ES-I3 (cell line): Measurements from ENCODE around the gene MYADML2.

Experiments
- H3K36me3 ChIP-seq: 2 replicates; pipeline ENCODE4 v1.6.1; 2013; ENCODE audit warnings: mild to moderate bottlenecking, low read length, control low read depth, moderate library complexity; ENCODE audit not compliant: insufficient read depth
- H3K4me1 ChIP-seq: 2 replicates; pipeline ENCODE4 v1.6.1; 2013; ENCODE audit warnings: mild to moderate bottlenecking, control low read depth, low read length; ENCODE audit not compliant: insufficient read depth
- H3K9ac ChIP-seq: 2 replicates; pipeline ENCODE4 v1.6.1; 2013; ENCODE audit warnings: low read depth, mild to moderate bottlenecking, low read length, moderate library complexity
- H3K9me3 ChIP-seq: 2 replicates; pipeline ENCODE4 v1.6.1; 2013; ENCODE audit warnings: mild to moderate bottlenecking, low read length, moderate library complexity; ENCODE audit not compliant: control insufficient read depth, insufficient read depth

The MYADML2 gene

DNA sequence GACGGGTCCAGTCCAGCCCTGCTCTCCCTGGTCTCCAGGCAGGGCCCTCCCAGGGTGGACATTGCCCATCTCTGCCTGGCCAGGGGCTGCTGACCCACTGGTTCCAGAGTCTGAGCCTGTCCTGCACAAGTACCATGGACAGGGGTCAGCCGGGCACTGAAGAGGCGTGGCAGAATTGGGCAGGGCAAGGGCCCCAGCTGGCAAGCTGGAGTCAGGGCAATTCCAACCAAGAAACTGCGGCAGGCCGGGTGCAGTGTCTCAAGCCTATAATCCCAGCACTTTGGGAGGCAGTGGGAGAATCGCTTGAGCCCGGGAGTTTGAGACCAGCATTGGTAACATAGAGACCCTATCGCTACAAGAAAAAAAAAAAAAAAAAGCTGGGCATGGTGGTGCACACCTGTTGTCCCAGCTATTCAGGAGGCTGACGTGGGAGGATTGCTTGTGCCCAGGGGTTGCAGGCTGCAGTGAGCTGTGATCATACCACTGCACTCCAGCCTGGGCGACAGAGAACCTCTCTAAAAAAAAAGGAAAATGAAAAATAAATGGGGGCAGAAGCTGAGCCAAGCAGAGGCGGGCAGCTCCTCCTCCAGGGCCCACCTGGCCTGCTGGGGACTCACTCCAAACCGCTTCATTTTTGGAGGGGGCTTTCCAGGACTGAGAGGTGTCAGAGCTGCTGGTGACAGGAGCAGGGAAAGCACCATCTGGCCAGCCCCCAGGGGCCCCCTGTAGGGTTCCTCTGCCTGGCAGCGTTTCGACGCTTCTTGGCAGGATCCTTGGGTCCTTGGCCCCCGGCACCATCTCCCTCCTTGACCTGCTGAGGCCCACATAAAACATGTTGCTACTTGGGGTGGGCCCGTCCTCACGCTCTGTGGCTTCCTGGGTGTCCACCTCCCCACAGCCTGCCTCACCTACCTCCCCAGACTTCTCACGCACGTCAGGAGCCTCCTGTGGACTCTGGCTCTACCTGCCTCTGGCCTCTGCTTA lies 16.6 kb downstream of the MYADML2 start:
- no peaks in the 10 kb centered on the region for H3K36me3 ChIP-seq
- H3K4me1 ChIP-seq: peaks cover 4% of the 10 kb centered on the region; the same call in 1 of the 2 replicates
- H3K9ac ChIP-seq: no peak overlapping the region
- no peaks in the 10 kb centered on the region for H3K9me3 ChIP-seq

DNA sequence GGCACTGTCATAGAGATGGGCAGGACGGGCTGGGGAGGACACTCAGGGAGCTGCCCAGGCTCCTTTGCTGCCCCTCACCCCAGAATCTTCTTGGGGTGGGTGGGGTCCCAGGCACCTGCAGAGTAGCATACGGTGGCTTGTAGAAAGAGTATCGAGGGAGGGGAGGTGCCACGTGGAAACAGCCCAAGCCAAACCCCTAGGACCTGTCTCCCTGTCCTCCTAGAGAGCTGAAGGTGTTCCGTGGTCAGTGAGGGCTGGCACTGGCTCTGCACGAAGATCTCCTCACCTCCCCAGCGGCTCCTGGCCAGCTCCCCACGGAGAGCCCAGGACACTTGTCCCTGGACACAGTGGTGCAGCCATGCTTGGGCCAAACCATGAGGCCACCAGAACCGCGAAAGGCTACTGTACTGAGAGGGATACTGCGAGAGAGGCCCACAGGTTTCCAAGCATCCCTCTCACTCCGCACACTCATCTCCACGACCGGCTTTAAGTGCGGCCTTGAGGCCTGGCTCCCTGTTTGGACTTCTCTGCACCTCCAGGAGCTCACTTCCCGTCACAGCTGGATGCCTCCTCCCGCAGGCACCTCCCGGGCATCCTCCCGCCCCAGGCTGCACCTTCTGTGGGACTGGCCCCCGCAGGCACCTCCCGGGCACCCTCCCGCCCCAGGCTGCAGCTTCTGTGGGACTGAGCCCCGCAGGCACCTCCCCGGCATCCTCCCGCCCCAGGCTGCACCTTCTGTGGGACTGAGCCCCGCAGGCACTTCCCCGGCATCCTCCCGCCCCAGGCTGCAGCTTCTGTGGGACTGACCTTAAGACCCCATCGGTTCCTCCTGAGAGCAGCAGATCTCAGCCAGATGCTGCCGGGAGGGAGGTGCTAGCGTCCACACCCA lies 17.5 kb downstream of the MYADML2 start:
- no peaks in the 10 kb centered on the region for H3K36me3 ChIP-seq
- H3K9ac ChIP-seq: no peak overlapping the region
- no peaks in the 10 kb centered on the region for H3K9me3 ChIP-seq
- peaks cover 13% of the 10 kb centered on the region; the same call in 1 of the 2 replicates for H3K4me1 ChIP-seq

DNA sequence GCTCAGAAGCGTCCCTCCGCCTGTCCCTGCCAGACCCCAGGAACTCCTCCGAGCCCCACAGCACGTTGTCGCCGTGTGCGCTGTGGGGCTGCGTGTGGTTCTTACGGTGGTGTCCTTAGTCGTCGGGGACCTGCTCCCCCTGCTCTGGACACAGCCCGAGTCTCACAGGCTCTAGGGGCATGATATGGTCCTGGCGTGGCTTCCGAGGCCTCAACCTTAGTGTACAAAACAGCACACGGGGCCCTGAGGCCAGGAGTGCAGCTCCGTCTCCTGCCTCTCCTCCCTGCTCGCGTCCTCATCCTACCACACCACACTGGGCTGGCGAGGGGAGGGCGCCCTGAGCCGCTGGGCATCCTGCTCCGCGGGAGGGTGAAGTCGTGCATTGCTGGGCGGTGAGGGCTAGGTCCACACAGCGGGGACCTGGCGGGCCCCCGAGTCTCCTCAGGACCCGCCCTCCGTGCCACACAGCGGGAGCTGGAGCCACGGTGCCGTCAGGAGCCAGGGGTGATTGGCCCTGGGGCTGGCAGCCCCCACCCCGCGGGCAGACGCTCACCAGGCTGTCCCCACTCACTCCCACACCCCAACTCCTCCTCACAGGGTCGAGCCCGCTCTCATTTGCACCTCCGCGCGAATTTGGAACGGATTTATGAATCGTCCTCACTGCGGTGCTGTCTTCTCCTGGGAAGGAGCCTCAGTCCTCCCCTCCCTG lies 18.3 kb downstream of the MYADML2 start:
- peak overlapping the region; percentile 78 for H3K9ac ChIP-seq
- no peaks in the 10 kb centered on the region for H3K36me3 ChIP-seq
- H3K9me3 ChIP-seq: no peaks in the 10 kb centered on the region
- H3K4me1 ChIP-seq: peaks cover 21% of the 10 kb centered on the region; the same call in 1 of the 2 replicates

DNA sequence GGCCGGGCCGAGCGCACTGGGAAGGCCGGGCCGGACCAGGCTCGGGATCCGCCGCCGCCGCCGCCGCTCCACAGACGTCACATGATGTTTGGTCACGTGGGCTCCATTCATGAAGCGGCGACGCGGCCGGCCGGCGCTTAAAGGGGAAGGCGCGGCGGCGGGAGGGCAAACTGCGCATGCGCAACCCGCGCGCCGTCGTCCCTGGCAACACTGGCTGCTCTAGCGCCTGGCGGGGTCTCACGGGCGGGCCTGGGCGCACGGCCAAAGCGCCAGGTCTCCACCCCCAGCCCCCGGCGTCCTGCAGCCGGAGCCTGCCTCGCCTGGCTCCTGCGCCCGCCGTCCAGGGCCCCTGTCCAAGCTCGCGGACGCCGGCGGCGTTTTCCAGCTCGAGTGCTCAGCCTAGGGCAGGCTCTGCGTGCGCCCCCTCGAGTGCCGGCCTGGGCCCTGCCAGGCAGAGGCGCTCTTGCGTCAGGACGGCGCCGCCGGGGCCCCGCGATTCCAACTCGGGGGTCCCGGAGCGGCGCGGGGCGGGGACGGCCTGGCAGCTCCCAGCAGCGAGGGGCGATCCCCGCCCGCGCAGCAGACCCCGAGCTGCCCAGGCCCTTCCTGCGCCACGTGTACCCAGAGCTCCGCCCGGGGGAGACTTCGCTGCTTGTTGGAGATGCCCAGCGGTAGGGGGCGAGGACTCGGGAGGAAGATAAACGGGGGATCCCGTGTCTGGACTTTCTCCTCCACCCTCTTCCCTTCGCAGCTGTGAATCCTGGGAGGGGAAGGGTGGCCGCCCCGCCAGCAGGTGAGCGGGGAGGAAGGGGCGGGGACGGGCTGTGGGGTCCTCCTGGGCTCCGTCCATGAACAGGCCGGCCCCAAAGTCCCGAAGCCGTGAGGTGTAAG lies 19.1 kb downstream of the MYADML2 start, which contains the start of gene MAFG:
Gene MAFG, minus strand, starts transcription at position 83 of the 891 bp plus-strand sequence. CDS start 4,550 bp downstream, outside the sequence.
- peak within 1 kb of the TSS; percentile 78 for H3K9ac ChIP-seq
- H3K36me3 ChIP-seq: no peaks in the 10 kb centered on the region
- H3K9me3 ChIP-seq: no peaks in the 10 kb centered on the region
- peaks cover 24% of the 10 kb centered on the region; the same call in 1 of the 2 replicates for H3K4me1 ChIP-seq

DNA sequence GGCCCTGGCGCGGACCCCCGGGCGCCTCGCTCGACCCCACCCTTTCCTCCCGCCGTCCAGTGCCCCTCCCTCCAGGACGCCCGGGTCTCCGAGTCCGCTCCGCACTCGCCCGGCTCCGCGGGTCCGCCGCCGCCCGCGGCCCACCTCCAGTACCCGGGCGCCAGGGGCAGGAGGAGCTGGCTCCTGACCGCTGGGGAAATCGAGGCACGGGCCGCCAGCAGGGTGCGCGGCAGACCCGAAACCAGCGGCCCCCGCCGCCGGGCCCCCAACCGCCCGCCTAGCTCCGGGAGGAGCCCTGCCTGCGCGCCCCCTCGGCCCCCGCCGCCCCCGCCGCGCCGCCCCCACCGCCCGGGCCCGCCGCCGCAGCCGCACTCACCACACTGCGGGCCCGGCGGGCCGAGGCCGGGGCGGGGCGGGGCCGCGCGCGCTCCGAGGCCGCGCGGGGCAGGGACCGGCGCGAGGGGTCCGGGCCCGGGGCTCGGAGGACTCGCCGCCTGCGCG lies 19.8 kb downstream of the MYADML2 start:
- H3K9ac ChIP-seq: peak overlapping the region; percentile 78
- H3K36me3 ChIP-seq: no peaks in the 10 kb centered on the region
- no peaks in the 10 kb centered on the region for H3K9me3 ChIP-seq
- H3K4me1 ChIP-seq: peaks cover 28% of the 10 kb centered on the region; the same call in 1 of the 2 replicates

DNA sequence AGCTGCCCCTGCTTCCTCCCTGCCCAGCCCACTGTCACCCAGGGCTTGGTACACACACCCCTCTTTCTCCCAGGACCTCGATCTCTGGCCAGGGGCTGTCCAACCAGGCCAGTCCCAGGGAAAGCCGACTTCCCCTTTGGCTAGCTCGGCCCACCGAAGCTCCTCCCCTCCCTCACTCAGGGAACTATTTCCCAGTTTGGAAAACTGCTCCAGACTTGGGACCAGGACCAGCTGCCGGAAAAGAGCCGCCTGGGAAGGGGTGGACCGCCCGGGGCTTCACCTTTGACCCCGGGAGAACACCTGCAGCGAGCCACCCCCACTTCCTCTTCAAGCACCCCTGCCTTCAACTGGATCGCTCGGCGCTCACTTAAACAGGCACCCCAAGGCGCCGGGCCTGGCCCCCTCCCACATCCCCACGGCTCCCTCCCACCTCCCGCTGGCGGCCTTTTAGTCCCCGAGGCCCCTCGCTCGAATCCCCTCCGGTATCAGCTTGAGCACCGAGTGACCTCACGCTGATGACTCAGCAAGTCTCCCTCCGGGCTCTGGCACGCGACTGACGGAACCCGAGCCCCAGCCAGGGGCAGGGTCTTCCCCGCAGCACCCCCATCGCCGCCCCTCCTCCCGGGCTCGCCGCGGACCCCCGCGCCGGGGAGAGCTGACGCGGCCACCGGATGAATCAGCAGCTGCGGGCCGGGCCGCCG lies 20.4 kb downstream of the MYADML2 start:
- peak overlapping the region; percentile 66 for H3K9ac ChIP-seq
- no peaks in the 10 kb centered on the region for H3K36me3 ChIP-seq
- H3K9me3 ChIP-seq: no peaks in the 10 kb centered on the region
- H3K4me1 ChIP-seq: peaks cover 28% of the 10 kb centered on the region; the same call in 1 of the 2 replicates

DNA sequence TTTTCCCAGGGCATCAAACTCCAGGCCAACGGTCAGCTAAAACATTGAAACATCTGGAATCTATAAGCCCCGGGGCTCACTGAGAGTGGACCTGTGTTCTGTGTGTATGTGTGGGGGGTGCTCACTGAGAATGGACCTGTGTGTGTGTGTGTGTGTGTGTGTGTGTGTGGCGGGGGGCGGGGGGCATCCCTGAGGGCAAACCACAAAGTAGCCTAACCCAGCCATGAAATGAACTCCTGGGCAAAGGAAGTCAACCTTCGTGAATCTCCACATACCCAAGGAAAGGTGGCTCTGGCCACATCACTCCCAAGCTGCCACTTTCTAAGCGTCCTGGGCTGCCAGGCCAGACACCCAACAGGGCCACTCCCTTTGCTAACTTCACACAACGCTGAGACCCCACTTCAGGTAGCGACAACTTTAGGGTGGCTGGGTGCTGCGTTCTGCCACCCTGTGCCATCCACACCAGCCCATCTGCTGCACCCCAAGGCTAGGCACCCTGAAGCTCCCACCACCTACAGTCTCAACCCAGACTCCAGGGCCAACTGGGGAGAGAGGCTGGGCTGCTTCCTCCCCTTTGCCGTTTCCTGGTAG lies 21.1 kb downstream of the MYADML2 start:
- Histone ChIP-seq H3K4me1 (peaks cover 28% of the 10 kb centered on the region; the same call in 1 of the 2 replicates), H3K9me3 (no peaks in the 10 kb centered on the region), H3K9ac (peak overlapping the region; percentile 66), H3K36me3 (no peaks in the 10 kb centered on the region)

DNA sequence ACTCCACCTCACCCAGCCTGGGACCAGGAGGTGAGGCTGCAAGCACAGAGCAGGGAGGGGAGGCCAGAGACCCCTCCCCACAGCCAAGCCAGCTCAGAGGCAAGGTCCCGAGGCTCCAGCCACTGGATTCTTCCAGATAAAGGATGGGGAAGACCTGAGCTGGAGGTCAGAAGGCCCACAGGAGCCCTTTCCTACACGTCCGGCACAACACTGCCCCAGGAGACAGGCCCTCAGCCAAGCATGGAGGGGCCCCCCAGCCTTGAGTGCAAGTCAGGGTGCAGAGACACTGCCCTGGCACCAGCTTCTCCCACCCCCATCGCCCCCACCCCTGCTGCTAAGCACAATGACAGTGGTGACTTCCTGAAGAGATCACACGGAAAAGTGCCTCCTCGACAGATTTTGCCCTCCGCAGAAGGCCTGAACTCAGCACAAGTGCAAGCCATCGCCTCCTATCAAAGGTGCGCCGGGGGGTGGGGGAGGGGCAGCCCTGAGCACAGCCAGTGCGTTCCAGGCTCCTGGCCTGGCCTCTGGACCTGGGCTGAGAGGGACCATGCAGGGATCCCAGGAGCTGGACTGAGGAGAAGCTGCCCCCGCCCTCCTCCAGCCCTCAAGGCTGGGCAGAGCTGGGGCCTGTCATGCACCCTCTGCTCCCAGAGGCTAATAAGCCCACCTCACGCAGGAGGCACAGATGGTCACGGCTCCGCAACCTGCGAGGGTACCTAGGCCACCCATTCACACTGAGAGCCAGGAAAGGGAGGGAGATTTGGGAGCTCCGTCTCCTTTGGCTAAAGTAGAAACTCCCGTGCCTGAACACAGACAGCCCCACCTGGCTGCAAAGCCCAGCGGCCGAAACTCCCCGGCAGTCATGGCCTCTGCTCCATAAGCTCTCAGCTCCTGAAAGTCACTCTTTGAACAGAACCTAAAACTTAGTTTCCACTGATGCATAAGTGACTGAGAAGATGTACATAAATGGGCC lies 22.2 kb downstream of the MYADML2 start:
- Histone ChIP-seq H3K4me1 (peaks cover 28% of the 10 kb centered on the region; the same call in 1 of the 2 replicates), H3K9me3 (no peaks in the 10 kb centered on the region), H3K9ac (peak overlapping the region; percentile 59; the same call in 1 of the 2 replicates), H3K36me3 (no peaks in the 10 kb centered on the region; the same call in 1 of the 2 replicates)

DNA sequence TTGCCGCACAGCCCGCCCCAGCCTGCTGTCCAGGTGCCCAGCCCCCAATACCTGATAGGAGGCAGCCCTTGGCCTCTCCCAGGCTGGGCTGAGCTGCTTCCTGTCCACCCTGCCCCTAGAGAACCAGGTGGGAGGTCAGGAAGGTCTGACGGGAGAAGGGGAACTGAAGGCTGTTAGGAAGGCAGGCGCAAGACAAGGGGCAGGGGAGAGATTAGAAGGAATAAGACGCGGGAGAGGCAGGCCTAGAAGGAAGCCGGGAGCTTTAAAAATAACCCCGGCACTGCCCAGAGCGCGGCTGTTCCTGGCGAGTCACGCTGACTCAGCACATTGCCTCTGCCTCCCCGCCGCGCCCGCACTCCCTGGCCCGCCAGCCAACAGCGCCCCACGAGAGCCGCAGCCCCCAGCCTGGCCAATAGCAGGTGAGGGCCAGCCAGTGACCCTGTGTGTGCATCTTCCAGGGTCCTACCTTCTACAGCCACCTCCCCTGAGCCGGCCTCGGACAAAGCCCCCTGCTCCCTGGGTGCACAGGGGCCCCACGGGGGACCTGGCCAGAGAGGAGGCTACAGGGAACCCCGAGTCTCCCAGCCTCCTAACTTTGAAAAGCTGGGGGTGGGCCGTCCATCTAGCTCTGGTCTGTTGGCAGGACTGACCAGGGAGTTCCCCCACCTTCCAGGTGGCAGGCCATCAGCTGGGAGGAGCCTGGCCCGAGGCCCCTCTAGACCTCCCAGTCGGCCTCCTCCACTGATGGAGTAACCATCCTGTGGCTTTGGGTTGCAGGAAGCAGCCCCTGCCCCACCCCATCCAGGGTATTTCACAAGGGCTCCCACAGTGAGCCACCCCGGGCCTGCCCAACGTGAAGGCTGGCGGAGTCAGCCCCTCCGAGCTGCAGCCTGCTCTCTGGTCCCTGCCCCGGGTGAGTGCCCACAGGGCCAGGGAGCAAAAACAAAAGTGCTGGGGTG lies 23.5 kb downstream of the MYADML2 start:
- Histone ChIP-seq H3K36me3 (peaks cover 2% of the 10 kb centered on the region; the same call in 1 of the 2 replicates), H3K9me3 (no peaks in the 10 kb centered on the region), H3K9ac (peak overlapping the region; percentile 59), H3K4me1 (peaks cover 28% of the 10 kb centered on the region; the same call in 1 of the 2 replicates)

DNA sequence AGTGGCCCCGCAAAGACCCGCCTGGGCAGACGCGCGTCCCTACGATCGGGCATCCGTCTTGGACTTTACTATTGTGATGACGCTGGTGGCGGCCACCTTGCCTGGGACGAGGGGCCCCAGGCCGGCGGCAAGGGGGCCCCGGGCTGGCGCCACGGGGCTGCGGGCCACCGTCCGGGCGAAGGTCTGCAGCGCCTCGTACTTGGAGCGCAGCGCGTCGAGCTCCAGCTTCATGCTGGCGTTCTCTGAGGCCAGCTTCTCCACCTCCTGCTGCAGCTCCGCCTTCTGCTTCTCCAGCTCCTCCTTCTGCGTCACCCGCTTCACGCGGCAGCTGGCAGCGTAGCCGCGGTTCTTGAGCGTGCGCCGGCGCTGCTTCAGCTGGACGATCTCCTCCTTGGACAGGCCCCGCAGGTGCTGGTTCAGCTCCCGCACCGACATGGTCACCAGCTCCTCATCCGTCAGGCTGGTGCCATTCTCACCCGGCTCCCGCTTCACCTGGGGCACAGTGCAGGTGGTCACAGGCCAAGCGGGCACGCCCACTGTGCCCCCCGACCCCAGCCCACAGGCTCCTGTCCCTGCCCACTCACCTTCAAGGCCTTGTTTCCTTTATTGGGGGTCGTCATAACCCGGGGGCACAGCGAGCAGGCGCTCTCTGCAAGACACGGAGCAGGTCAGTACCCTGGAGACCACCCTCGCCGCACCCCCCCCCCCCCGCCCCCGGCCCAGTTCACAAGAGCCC lies 24.3 kb downstream of the MYADML2 start:
- peaks cover 28% of the 10 kb centered on the region; the same call in 1 of the 2 replicates for H3K4me1 ChIP-seq
- H3K9me3 ChIP-seq: no peaks in the 10 kb centered on the region
- H3K9ac ChIP-seq: peak overlapping the region; percentile 24; the same call in 1 of the 2 replicates

More for the DNA sequence above, 24.3 kb downstream of the MYADML2 start:
- peaks cover 2% of the 10 kb centered on the region; the same call in 1 of the 2 replicates for H3K36me3 ChIP-seq
